HepG2 (cell line): ENCODE data around the gene VPS4B. TPM values are rescaled to one million over a fixed set of nuclear protein-coding genes. Genes with fewer than 3 reads are reported as not detected.

Source experiments
- ATAC-seq: fragments of 200-7000 bp; cut with Tn5 transposase; 3 replicates; pipeline ENCODE4 v1.9.1; 2020; ENCODE audit warnings: mild to moderate bottlenecking, moderate library complexity
- BruUV-seq: library from RNA; stranded (reverse); fragments of 400-500 nt; replicated peaks from 2 replicates; lab custom pipeline; 2021; lab: Mats Ljungman, UMichigan
- CTCF ChIA-PET: fragments of 300-600 bp; formaldehyde crosslinking; extraction: SDS; loops from one replicate; lab custom pipeline; 2021; ENCODE audit warnings: low total read pairs, inconsistent platforms, low intra/inter-chr PET ratio; lab: Yijun Ruan, JAX
- POLR2A ChIA-PET: fragments of 350-600 bp; sonication (Branson Sonifier 250); formaldehyde crosslinking; loops from one replicate; lab custom pipeline; 2020; ENCODE audit warnings: antibody characterized with exemption, inconsistent platforms; lab: Yijun Ruan, JAX
- DNase-seq: peaks from one replicate; pipeline ENCODE4 v3.0.0-alpha.2; 2015; ENCODE audit warnings: low spot score
- FAIRE-seq: peaks from 3 replicates; lab custom pipeline; 2011; peaks lifted over from hg19 to GRCh38; lab: Jason Lieb, UNC
- H2AFZ ChIP-seq: one replicate; pipeline ENCODE4 v1.6.1; 2011; ENCODE audit warnings: low read length, inconsistent platforms
- H3K27ac ChIP-seq: fragments of 300-600 bp; 3 replicates; pipeline ENCODE4 v1.8.0; 2011; ENCODE audit warnings: mixed run types, mild to moderate bottlenecking, mixed read lengths, low read length, inconsistent platforms; ENCODE audit not compliant: insufficient read depth; ENCODE audit errors: extremely low read length
- H3K27me3 ChIP-seq, 2 experiments: fragments of 200-600 bp in 1 of 2; 2 replicates in 1 of 2; 3 replicates in 1 of 2; pipeline versions ENCODE4 v1.6.0 to v1.8.0; 2011; ENCODE audit warnings: low read length in 2 of 2, mild to moderate bottlenecking in 2 of 2, moderate library complexity in 2 of 2, inconsistent platforms in 1 of 2; ENCODE audit not compliant: insufficient read depth in 2 of 2, control insufficient read depth in 1 of 2
- H3K36me3 ChIP-seq, 2 experiments: fragments of 200-600 bp in 1 of 2; replicated peaks in 1 of 2; 2 replicates in 1 of 2; 3 replicates in 1 of 2; pipeline versions ENCODE4 v1.5.1 to v1.8.0; 2011; ENCODE audit warnings: low read length in 2 of 2, inconsistent platforms in 1 of 2; ENCODE audit not compliant: insufficient read depth in 2 of 2, control insufficient read depth in 1 of 2
- H3K4me1 ChIP-seq: 2 replicates; pipeline ENCODE4 v1.5.1; 2012; ENCODE audit warnings: low read length, inconsistent platforms; ENCODE audit not compliant: insufficient read depth
- H3K4me2 ChIP-seq: 2 replicates; pipeline ENCODE4 v1.6.0; 2011; ENCODE audit warnings: low read depth, low read length, inconsistent platforms
- H3K4me3 ChIP-seq, 3 experiments: fragments of 200-600 bp in 1 of 3; sonication (generic), shearing (Covaris generic) in 1 of 3; replicated peaks in 1 of 3; 2 replicates each; pipeline ENCODE4 v1.5.1; 2011 to 2016; ENCODE audit warnings: low read length in 3 of 3, inconsistent platforms in 2 of 3, low read depth in 2 of 3, mild to moderate bottlenecking in 2 of 3, control low read depth in 1 of 3, mixed read lengths in 1 of 3; ENCODE audit not compliant: insufficient read depth in 1 of 3
- H3K79me2 ChIP-seq: one replicate; pipeline ENCODE4 v1.6.1; 2011; ENCODE audit warnings: low read length, inconsistent platforms; ENCODE audit not compliant: insufficient read depth
- H3K9ac ChIP-seq: 2 replicates; pipeline ENCODE4 v1.6.0; 2011; ENCODE audit warnings: mild to moderate bottlenecking, low read depth, low read length, inconsistent platforms; ENCODE audit not compliant: insufficient read depth
- H3K9me3 ChIP-seq: 2 replicates; pipeline ENCODE4 v1.5.1; 2012; ENCODE audit warnings: mild to moderate bottlenecking, low read length
- H4K20me1 ChIP-seq: 2 replicates; pipeline ENCODE4 v1.6.0; 2011; ENCODE audit warnings: inconsistent platforms, mild to moderate bottlenecking, low read length, moderate library complexity; ENCODE audit not compliant: insufficient read depth
- ARID2 ChIP-seq: sonication (generic); formaldehyde crosslinking; IDR thresholded peaks from 2 replicates; pipeline ENCODE4 v1.8.1; 2022; ENCODE audit warnings: mild to moderate bottlenecking, missing genetic modification reagents, borderline replicate concordance
- CAMTA2 ChIP-seq: sonication (generic); formaldehyde crosslinking; IDR thresholded peaks from 2 replicates; pipeline ENCODE4 v1.4.0; 2020; ENCODE audit warnings: mild to moderate bottlenecking, missing genetic modification reagents, borderline replicate concordance
- ETV5 ChIP-seq: IDR thresholded peaks from 2 replicates; pipeline ENCODE4 v1.6.1; 2018; ENCODE audit warnings: missing biosample characterization, missing genetic modification reagents, inconsistent platforms, borderline replicate concordance
- KAT2B ChIP-seq: fragments of 150-350 bp; IDR thresholded peaks from 2 replicates; pipeline ENCODE4 v1.6.1; 2014; ENCODE audit warnings: low read depth, low read length, borderline replicate concordance
- KDM1A ChIP-seq: IDR thresholded peaks from 2 replicates; pipeline ENCODE4 v1.6.1; 2016; ENCODE audit warnings: missing compliant biosample characterization
- NAIF1 ChIP-seq: sonication (generic); formaldehyde crosslinking; IDR thresholded peaks from 2 replicates; pipeline ENCODE4 v1.5.0; 2020; ENCODE audit warnings: mild to moderate bottlenecking, missing genetic modification reagents, borderline replicate concordance
- NFKBIZ ChIP-seq: IDR thresholded peaks from 2 replicates; pipeline ENCODE4 v1.6.1; 2018; ENCODE audit warnings: missing genetic modification reagents, missing compliant biosample characterization
- SKI ChIP-seq: fragments of 450-650 bp; IDR thresholded peaks from one replicate; pipeline ENCODE4 v1.6.1; 2018; ENCODE audit warnings: mild to moderate bottlenecking; ENCODE audit not compliant: partially characterized antibody
- TOPORS ChIP-seq: sonication (generic); formaldehyde crosslinking; IDR thresholded peaks from 2 replicates; pipeline ENCODE4 v1.8.0; 2023; ENCODE audit warnings: mild to moderate bottlenecking, missing genetic modification reagents
- TP53 ChIP-seq: sonication (generic); formaldehyde crosslinking; conservative IDR thresholded peaks from 2 replicates; pipeline ENCODE4 v1.4.0; 2020; ENCODE audit warnings: missing genetic modification reagents
- ZNF138 ChIP-seq: sonication (generic); formaldehyde crosslinking; IDR thresholded peaks from 2 replicates; pipeline ENCODE4 v1.5.0; 2020; ENCODE audit warnings: mild to moderate bottlenecking, low read depth, missing genetic modification reagents
- ZNF30 ChIP-seq: sonication (generic); formaldehyde crosslinking; IDR thresholded peaks from 2 replicates; pipeline ENCODE4 v1.5.0; 2020; ENCODE audit warnings: mild to moderate bottlenecking, missing genetic modification reagents
- ZNF530 ChIP-seq: sonication (generic); formaldehyde crosslinking; IDR thresholded peaks from 2 replicates; pipeline ENCODE4 v1.5.0; 2020; ENCODE audit warnings: low read depth, mild to moderate bottlenecking, missing genetic modification reagents
- ZNF670 ChIP-seq: sonication (generic); formaldehyde crosslinking; IDR thresholded peaks from 2 replicates; pipeline ENCODE4 v1.8.0; 2022; ENCODE audit warnings: mild to moderate bottlenecking, missing genetic modification reagents, borderline replicate concordance
- ZSCAN22 ChIP-seq: sonication (generic); formaldehyde crosslinking; IDR thresholded peaks from 2 replicates; pipeline ENCODE4 v1.4.0; 2020; ENCODE audit warnings: mild to moderate bottlenecking, missing genetic modification reagents
- WGBS: methylation state at CpG from one replicate; pipeline ENCODE4 v1.1.6; 2017; ENCODE audit warnings: low lambda C conversion rate; 5-methylcytosine and 5-hydroxymethylcytosine counted together
- in situ Hi-C: cut with HindIII; loops from 2 replicates; pipeline ENCODE4 v1.10.0; 2017; ENCODE audit warnings: low pct_unique_long_range_greater_than_20kb; ENCODE audit not compliant: extremely low pct_ligation_motif_present
- intact Hi-C: fragments of 100-400 bp; cut with micrococcal nuclease; formaldehyde crosslinking; loops from one replicate; pipeline ENCODE4 v1.10.0; 2022; ENCODE audit not compliant: unreplicated experiment
- polyA plus RNA-seq, 8 experiments: library from polyadenylated mRNA; depleted of rRNA in 3 of 8; stranded (reverse) in 7 of 8; unstranded in 1 of 8; fragments of >200 nt; fragmentation: Illumina TruSeq in 4 of 8; extraction: Trizol in 4 of 8; gene quantifications; 2 replicates each; pipeline versions ENCODE4 v1.2.1 to v1.2.3, GENCODE V29; 2011 to 2016; ENCODE audit warnings: low read depth in 4 of 8, missing spikeins in 1 of 8, mixed read lengths in 1 of 8; ENCODE audit not compliant: insufficient read depth in 1 of 8
- total RNA-seq, 5 experiments: library from RNA; depleted of rRNA; stranded (reverse); fragments of >200 nt; fragmentation: Illumina TruSeq; extraction: Trizol; gene quantifications; 2 replicates each; pipeline ENCODE4 v1.2.3, GENCODE V29; 2016; ENCODE audit warnings: low read depth in 1 of 5
- TF ChIP-seq, protein P1 (sequence below): sonication (generic); formaldehyde crosslinking; IDR thresholded peaks from 2 replicates; pipeline ENCODE4 v1.8.0; 2023; ENCODE audit warnings: mild to moderate bottlenecking, missing genetic modification reagents
- TF ChIP-seq, protein P2 (sequence below): sonication (generic); formaldehyde crosslinking; IDR thresholded peaks from 2 replicates; pipeline ENCODE4 v1.4.0; 2020; ENCODE audit warnings: missing genetic modification reagents
- TF ChIP-seq, protein P3 (sequence below): IDR thresholded peaks from 2 replicates; pipeline ENCODE4 v1.6.1; 2016

The VPS4B gene
- total and polyA plus RNA-seq, 2 of the 13 experiments (the other 11 are each of a cell fraction or from before 2014, with no cell fraction given): 12.8 to 25.9 TPM

DNA sequence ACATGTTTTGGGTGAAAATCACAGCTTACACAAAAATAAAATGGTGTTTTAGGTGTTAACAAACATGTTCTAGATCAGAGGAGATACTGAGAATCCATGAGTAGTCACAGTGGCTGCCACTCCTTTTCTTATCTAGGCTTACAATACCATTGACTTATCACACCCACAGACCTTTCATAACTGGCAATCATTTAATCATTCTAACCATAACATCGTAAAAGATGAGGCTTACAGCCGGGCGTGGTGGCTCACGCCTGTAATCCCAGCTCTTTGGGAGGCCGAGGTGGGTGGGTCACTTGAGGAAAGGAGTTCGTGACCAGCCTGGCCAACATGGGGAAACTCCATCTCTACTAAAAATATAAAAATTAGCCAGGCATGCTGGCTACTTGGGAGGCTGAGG lies 35.7 kb upstream of the VPS4B start:
- no peak overlapping the region for H2AFZ ChIP-seq
- no peak overlapping the region for H3K4me3 ChIP-seq
- H3K4me2 ChIP-seq: no peak overlapping the region
- no peaks in the 10 kb centered on the region for H3K4me1 ChIP-seq
- DNase-seq (no peak), FAIRE-seq (no peak), ATAC-seq (no peak)
- H3K9me3 ChIP-seq: no peaks in the 10 kb centered on the region
- no peak overlapping the region for H3K9ac ChIP-seq
- intact Hi-C loops: no loop called here
- no peaks in the 10 kb centered on the region for H3K79me2 ChIP-seq
- CTCF ChIA-PET: no interaction called here
- H3K27me3 ChIP-seq: 0 out of 5 replicates have a peak, but pooled peaks cover 0 to 5% of the 10 kb centered on the region in 2 experiments
- WGBS: 31% methylated on average over 6 of the region's 6 CpGs
- H3K27ac ChIP-seq: no peak overlapping the region
- no peaks in the 10 kb centered on the region for H4K20me1 ChIP-seq
- POLR2A ChIA-PET: no interaction called here
- H3K36me3 ChIP-seq: no peaks in the 10 kb centered on the region
- no TSS peak for BruUV-seq
- in situ Hi-C loops: no loop called here
- no peak for TF ChIP-seq ZSCAN22 (CRISPR knock-in tag)
- no peak for TF ChIP-seq ZNF530
- TF ChIP-seq ZNF30: no peak
- no peak for TF ChIP-seq SKI
- TF ChIP-seq ETV5 (CRISPR knock-in tag): no peak
- TF ChIP-seq, protein P1, sequence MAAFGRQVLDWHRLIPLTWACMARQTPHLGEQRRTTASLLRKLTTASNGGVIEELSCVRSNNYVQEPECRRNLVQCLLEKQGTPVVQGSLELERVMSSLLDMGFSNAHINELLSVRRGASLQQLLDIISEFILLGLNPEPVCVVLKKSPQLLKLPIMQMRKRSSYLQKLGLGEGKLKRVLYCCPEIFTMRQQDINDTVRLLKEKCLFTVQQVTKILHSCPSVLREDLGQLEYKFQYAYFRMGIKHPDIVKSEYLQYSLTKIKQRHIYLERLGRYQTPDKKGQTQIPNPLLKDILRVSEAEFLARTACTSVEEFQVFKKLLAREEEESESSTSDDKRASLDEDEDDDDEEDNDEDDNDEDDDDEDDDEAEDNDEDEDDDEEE (CRISPR knock-in tag): no peak
- TF ChIP-seq KAT2B: no peak
- no peak for TF ChIP-seq NFKBIZ
- no peak for TF ChIP-seq ZNF138 (CRISPR knock-in tag)
- TF ChIP-seq, protein P2, sequence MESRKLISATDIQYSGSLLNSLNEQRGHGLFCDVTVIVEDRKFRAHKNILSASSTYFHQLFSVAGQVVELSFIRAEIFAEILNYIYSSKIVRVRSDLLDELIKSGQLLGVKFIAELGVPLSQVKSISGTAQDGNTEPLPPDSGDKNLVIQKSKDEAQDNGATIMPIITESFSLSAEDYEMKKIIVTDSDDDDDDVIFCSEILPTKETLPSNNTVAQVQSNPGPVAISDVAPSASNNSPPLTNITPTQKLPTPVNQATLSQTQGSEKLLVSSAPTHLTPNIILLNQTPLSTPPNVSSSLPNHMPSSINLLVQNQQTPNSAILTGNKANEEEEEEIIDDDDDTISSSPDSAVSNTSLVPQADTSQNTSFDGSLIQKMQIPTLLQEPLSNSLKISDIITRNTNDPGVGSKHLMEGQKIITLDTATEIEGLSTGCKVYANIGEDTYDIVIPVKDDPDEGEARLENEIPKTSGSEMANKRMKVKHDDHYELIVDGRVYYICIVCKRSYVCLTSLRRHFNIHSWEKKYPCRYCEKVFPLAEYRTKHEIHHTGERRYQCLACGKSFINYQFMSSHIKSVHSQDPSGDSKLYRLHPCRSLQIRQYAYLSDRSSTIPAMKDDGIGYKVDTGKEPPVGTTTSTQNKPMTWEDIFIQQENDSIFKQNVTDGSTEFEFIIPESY: no peak
- TF ChIP-seq CAMTA2 (CRISPR knock-in tag): no peak
- TF ChIP-seq KDM1A (CRISPR knock-in tag): no peak
- no peak for TF ChIP-seq NAIF1 (CRISPR knock-in tag)
- TF ChIP-seq TOPORS (CRISPR knock-in tag): no peak
- no peak for TF ChIP-seq ARID2 (CRISPR knock-in tag)
- TF ChIP-seq, protein P3, sequence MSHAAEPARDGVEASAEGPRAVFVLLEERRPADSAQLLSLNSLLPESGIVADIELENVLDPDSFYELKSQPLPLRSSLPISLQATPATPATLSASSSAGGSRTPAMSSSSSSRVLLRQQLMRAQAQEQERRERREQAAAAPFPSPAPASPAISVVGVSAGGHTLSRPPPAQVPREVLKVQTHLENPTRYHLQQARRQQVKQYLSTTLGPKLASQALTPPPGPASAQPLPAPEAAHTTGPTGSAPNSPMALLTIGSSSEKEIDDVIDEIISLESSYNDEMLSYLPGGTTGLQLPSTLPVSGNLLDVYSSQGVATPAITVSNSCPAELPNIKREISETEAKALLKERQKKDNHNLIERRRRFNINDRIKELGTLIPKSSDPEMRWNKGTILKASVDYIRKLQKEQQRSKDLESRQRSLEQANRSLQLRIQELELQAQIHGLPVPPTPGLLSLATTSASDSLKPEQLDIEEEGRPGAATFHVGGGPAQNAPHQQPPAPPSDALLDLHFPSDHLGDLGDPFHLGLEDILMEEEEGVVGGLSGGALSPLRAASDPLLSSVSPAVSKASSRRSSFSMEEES (CRISPR knock-in tag): no peak
- no peak for TF ChIP-seq ZNF670 (CRISPR knock-in tag)
- TF ChIP-seq TP53 (CRISPR knock-in tag): no peak
